Stimulated activated CD4-positive, alpha-beta T cell treated with anti-CD3 and anti-CD28 coated beads, TNF-alpha, amount 100 ng/mL, for 1 hour (primary cell): Measurements from ENCODE around the gene TRANK1.
A peak's percentile ranks its signal among the peaks of the same experiment; 100 is the strongest.

ENCODE experiments used
- DNase-seq, 3 donors: peaks; one replicate each; pipeline ENCODE4 v3.0.0-alpha.2; 2020; ENCODE audit warnings: low read depth in 3 of 3, low spot score in 1 of 3

Gene TRANK1

GRCh38 chr3:36850743-36851142, 94.1 kb downstream of the TRANK1 start:
- no peak for DNase-seq

- no peak for DNase-seq
Observed at GRCh38 chr3:36846406-36846805, 98.4 kb downstream of the TRANK1 start.

DNA sequence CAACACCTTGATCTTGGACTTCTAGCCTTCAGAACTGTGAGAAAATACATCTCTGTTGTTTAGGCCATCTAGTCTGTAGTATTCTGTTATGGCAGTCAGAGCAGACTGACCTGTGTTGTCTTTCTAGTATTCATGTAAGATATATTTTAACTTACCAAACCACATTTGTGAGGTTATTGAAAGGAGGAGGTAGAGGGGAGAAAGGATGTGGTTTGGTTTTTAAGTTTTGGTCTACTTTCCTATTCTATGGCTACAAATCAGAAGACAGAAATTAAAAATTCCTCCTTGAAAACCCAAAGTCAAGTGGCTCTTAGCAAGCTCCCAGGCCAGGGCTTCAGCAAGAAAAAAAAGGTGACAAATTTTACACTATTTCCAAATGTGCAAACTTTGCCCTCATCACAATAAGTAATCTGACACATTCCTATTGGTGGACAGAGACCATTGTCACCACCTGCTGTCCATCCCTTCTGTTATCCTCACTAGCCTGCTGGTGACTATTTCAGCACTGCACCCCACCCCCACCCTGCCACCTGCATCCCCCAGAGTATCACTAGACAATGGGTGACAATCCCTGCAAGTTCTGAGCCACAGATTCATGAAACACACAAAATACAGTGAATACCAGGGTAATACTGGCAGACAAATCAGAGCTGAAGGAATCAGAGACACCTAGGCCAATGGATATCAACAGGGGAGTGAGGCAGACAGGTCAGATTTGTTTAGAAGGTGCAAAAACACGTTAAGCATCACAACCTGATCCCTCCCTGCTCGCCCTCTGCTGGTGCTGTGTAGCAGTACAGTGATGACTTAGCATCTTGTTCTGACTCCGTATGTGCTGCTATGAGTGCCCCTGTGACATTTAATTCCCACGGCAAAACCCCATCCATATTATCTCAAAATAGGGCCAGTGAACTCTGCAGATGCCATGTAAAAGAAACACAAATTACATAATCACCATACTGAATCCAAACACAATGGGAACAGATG, 101.5 kb downstream of the TRANK1 start:
- DNase-seq, result peak in 1 of 3 donors; percentile 24

- no peak for DNase-seq
Observed at GRCh38 chr3:36842275-36842674, 102.6 kb downstream of the TRANK1 start.

- no peak for DNase-seq
Observed at GRCh38 chr3:36840453-36840921, 104.4 kb downstream of the TRANK1 start.

DNA sequence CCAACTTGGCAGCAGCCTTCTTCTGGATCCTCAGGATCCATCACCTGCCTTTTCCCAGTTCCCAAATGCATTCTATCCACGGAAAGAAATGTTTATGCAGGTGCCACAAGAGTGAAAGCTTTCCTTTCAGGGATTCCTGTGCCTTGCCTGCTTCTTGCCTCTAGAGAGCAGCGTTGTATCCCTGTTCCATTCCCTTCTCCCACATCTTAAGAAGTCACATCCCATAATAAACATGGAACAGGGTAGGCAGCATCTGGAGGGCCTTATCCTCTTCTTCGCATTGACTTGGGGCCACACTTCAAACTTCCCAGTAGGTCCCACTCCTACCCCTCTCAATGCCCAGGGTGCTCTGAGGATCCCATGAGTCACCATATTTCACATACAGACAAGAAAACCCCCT, 107.8 kb downstream of the TRANK1 start:
- DNase-seq, result no peak

DNA sequence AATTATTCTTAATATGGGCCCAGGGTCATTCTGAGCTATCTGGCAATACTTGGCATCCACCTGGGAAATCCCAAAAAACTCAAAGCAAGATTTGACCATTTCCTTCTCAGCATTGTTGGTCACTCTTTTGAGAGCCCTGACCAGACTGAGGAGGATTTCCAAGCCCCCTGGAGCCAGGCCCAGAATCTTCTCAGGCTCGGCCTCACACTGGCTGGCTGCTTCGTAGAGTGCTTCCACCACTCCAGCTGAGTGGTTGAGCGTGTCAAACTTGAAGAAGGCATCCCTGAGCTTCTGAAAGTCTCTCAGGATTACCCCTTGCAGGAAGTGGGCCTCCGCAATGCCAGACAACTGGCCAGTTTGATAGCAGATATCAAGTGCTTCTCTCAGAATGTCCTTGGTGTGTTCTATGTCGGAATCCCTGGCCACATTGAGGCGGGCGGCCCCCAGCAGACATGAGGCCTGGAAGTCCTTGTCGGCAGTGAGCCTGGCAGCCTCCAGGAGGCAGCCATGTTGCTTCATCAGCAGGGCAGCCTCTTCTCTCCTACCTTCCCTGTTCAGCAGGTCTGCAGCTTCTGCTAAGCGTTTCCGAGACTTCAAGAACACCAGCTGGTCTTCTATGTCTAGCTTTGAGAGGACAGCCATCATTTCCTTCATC, 111.6 kb downstream of the TRANK1 start:
- no peak for DNase-seq

- no peak for DNase-seq
Observed at GRCh38 chr3:36832406-36832805, 112.4 kb downstream of the TRANK1 start.

GRCh38 chr3:36827133-36827532, 117.7 kb downstream of the TRANK1 start:
- no peak for DNase-seq

- DNase-seq, result no peak
Observed at GRCh38 chr3:36826240-36826639, 118.6 kb downstream of the TRANK1 start.

DNA sequence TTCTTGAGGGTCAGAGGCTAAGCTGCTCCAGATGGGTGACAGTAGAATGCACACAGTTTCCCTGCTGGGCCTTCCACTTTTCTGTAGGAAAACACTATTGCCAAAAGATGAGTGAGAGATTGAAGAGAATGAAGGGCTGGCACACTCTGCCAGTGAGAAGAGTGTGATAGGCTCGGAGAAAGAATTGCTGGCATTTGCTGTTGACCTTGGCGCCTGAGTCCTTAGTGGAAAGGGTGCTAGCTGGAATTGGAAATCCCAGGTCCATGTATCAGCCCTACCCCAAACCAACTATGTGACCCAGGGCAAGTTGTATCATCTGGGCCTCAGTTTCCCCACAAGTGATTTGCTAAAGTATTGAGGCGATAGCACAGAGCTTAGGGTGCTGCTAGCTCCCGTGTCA, 120.4 kb downstream of the TRANK1 start:
- no peak for DNase-seq

GRCh38 chr3:36823806-36824205, 121.0 kb downstream of the TRANK1 start:
- DNase-seq, result no peak

DNA sequence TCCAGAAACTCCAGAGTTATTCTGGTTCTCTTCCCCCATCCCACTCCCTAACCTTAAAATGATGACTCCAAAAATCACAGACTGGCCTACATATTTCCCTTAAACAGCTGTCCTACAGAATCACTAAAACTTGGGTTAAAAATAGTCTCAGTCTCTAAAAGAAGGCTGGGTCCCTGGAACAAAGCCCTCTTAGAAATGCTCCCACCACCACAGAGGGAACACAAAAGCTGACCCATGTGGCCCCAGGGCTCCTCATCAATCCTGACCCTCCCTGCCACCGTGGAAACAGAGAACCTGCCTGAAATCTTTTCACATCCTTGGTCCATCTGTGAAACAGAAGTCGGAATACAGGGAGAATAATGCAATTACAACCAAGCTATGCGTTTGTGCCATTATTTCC, 124.8 kb downstream of the TRANK1 start:
- no peak for DNase-seq

- DNase-seq, result no peak
Observed at GRCh38 chr3:36817806-36818533, 126.9 kb downstream of the TRANK1 start.

- DNase-seq, result no peak
Observed at GRCh38 chr3:36815375-36815774, 129.5 kb downstream of the TRANK1 start.

GRCh38 chr3:36814776-36815175, 130.1 kb downstream of the TRANK1 start:
- DNase-seq, result no peak

GRCh38 chr3:36814066-36814717, 130.7 kb downstream of the TRANK1 start:
- no peak for DNase-seq

DNA sequence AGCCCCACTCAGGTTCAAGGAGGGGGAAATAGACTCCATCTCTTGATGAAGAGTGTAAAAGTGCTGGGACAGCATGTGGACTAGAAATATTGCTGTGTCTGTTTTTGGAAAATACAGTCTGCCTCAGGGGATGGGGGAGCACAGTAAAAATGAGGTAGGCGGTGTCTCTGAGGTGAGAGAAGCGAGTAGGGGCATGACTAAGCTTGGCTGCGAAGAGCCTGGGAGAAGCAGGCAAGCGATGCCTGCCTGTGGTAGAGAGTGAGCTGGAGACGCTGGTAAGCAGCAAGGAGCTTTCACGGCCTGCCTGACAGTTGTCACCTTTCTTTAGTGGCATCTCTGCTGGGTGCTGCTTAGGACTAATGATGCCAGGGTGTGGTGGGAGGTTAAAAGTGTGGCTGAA, 131.5 kb downstream of the TRANK1 start:
- DNase-seq, result no peak

DNA sequence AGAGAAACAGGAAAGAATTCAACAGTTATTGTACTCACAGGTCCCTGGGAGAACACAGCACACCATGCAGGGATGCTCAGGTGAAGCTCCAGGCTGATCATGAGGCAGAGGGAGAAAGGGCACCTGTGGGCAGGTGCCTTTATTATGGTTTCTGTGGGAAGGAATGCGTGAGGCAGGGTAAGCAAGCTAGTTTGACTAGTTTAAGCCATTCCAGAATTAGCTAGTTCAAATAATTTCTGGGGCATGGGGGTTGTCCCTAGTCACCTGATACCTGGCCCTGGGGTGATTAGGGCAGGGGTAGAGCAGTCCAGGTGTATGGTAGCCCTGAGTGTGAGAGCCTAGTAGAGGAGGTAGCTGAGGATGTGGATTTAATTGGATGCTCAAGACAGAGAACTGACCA, 132.6 kb downstream of the TRANK1 start:
- DNase-seq, result no peak

DNA sequence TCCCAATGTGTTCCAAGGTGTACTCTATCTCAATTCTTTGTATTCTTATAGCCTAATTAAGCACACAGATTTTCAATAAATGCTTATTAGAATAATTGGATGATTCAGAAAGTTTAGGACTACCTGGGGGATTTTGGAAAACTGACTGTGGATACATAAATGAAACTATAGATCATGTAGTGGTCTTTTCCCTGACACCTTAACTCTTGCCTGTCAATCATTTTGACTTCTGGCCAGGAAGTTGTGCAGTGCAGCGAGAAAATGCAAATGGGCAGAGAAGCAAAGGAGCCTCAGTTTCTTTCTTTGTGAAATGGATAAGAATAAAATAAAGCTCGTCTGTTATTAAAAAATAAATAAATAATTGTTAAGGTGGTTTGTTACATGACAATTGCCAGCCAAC, 133.1 kb downstream of the TRANK1 start:
- no peak for DNase-seq
